Measurements from ENCODE around the gene GDI2. TPM values are rescaled to one million over a fixed set of nuclear protein-coding genes. Genes with fewer than 3 reads are reported as not detected.

GDI2 gene
- total RNA-seq, 1 donor from 2014 or later: 411 TPM

DNA sequence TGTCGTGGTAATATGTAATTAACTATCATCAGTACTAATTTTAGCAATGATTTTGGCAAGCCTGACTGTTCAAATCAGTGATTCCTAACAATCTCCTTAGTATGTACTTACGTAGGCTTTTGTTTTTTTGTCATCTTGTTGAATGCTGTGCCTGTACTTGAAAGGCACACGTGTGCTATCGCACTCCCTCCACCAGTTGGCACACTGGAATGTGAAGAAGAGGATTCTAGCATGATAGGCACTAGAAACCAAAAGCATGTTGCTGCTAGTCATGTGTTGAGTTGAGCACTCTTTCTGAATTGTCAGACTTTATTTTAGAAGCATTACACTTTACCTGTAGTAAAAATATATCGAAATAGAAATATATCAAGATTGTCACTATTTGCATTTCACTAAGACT is 69.5 kb downstream of the GDI2 start:
- DNase-seq (ENCODE audit: low read depth): no peak

- no peak for DNase-seq (ENCODE audit: low read depth)
Measured at GRCh38 chr10:5742116-5742515, 71.1 kb downstream of the GDI2 start.

GRCh38 chr10:5741276-5741675 is 72.0 kb downstream of the GDI2 start:
- DNase-seq (ENCODE audit: low read depth): no peak

- DNase-seq (ENCODE audit: low read depth): no peak
Measured at GRCh38 chr10:5738427-5738826, 74.8 kb downstream of the GDI2 start.

GRCh38 chr10:5737352-5737751 is 75.9 kb downstream of the GDI2 start:
- no peak for DNase-seq (ENCODE audit: low read depth)

GRCh38 chr10:5736591-5736990 is 76.6 kb downstream of the GDI2 start:
- no peak for DNase-seq (ENCODE audit: low read depth)

GRCh38 chr10:5735119-5735518 is 78.1 kb downstream of the GDI2 start:
- no peak for DNase-seq (ENCODE audit: low read depth)

DNA sequence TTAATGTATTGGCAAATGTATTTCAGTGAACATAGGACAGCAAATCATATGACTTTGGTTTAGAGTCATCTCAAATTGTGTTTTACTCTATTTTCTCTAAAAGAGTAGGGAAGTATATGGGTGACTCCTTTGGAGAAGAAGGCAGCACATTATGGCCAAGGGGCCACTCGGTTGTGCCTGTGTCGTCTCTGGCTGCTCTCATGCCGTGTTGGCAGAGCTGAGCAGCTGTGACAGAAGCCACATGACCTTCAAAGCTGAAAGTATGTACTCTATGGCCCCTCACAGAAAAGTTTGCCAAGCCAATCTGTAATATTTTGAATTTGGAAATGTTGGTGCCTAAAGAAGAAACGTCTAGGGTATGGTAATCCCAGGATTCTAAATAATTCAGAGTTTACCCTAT is 81.1 kb downstream of the GDI2 start:
- DNase-seq (ENCODE audit: low read depth): no peak

- DNase-seq (ENCODE audit: low read depth): no peak
Measured at GRCh38 chr10:5731559-5731958, 81.7 kb downstream of the GDI2 start.

DNA sequence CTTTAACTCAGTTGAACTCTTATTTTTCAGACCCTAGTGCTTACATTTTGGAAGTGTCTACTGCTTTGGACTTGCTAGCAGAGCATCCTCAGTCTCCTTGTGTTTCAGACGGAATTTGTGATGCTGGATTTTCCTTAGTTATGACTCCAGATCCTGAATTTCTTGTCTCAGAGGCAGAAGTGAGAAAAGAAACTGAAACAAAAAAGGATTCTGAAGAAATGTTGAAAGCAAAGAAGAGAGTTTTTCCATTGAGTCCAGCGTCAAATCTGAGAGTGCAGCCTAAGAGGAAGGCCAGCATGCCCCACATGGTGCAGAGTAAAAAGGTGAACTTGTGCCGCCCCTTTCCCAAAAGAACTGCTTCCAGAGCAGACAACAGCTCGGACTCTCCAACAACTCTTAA is 82.5 kb downstream of the GDI2 start:
- no peak for DNase-seq (ENCODE audit: low read depth)

DNA sequence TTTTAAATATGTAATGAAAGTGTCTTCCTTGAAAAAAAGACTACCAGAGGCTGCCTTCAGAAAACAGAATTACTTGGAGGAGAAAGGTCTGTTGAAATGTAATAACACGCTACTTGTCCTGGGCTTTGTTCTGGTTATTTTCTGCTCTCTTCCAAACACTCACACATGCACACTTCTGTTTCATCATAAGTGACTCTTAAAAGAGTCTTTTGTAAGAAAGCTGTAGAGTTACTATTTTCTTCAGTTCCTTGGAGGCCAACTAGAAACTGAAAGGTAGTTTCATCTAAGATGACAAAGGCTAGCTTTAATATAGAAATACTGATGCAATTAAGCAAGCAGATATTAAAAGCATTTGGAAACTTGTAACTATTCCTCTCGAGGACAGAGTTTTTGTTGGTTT is 89.5 kb downstream of the GDI2 start:
- DNase-seq (ENCODE audit: low read depth): no peak

DNA sequence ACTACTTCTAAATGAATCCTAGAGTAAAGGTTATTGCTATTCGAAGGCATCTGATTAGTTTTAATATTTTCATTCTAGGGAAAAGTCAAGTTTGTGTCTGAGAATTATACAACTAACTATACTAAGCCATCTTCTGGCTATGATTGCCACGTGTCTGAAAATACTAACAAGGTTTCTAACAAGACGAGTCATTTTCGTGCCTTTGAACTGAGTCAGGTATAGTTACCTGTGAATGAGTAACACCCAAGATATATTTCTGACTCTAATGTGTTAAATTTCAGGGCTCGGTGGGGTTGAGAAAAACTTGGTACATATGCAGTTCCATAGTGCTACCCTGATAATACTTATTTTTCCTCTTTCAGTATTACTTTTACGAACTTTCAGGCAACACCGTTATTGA is 93.1 kb downstream of the GDI2 start:
- DNase-seq (ENCODE audit: low read depth): peak; percentile 49

DNA sequence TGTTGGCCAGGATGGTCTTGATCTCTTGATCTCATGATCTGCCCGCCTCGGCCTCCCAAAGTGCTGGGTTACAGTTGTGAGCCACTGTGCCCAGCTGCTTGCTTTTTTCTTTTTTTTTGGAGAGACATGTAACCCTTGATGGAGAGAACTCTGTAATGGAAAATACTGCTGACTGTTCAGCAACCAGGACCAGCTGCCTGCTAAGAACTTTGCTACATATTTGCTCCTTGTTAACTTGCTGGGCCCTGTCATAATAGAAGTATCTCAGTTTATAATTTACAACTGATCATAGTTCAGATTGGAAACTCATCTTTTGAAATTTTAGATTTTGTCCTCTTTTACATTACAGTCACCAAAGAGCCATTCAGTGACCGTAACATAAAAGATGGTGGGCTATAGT is 93.7 kb downstream of the GDI2 start:
- DNase-seq (ENCODE audit: low read depth): no peak

Other genes with a start within 250 kb of the GDI2 start
- gene ASB13, start 146.8 kb downstream of the GDI2 start, total RNA-seq: 12.7 and 16.6 TPM in 2 replicates
- 68.4 and 110 TPM in 2 replicates for gene TASOR2, start 128.6 kb downstream of the GDI2 start, total RNA-seq
- gene ANKRD16, start 76.5 kb upstream of the GDI2 start, total RNA-seq: 6.4 and 8.2 TPM in 2 replicates
- 80.2 and 110 TPM in 2 replicates for gene FBH1, start 76.8 kb upstream of the GDI2 start, total RNA-seq
- 1.9 and 3.5 TPM in 2 replicates for gene IL15RA, start 164.1 kb upstream of the GDI2 start, total RNA-seq
- gene IL2RA, start 248.9 kb upstream of the GDI2 start, total RNA-seq: not detected in 2 replicates

All from renal cortical epithelial cell (primary cell).